Measurements from ENCODE around the gene KLC4. TPM values are rescaled to one million over a fixed set of nuclear protein-coding genes. Genes with fewer than 3 reads are reported as not detected.

KLC4 gene
- total RNA-seq, 1 experiment from 2014 or later, result 58.8 TPM

DNA sequence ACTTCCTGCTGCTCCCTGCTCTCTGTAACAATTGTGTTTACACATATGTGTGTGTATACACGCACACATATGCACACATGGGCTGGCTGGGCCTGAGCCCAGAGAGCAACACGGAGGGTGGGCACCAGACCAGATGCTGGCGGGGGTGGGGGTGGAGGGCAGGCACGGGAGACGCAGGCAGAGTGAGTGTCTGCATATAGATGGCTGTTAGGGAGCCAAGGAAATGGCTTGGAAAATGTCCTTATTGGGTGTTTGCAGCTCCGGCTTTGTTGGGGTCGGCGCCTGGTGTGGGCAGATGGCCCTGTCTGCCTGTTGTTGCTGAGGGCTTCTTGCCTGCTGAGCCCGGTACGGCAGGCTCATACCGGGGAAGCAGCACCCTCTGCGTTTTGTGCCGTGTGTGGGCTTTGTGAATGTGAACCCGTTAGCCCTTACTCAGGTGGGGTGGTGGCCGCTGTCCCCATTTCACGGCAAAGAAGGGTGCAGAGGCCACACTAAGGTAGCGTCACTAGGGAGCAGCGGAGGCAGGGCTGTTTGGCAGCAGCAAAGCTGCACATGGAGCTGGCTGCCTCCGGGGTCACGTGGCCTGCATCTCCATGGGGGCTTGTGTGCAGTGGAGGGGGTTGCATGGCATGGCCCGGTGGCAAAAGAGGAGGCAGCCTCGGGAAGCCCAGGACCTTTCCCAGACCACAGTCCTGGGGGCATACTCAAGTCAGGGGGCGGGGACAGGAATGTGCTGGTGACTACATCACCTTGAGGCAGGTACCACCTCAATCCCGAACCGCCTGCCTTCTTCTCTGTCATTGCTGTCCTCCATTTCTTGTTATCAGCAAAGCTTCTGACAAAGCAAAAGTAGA lies 64.3 kb downstream of the KLC4 start:
- no peak for DNase-seq (ENCODE audit: low spot score)

DNA sequence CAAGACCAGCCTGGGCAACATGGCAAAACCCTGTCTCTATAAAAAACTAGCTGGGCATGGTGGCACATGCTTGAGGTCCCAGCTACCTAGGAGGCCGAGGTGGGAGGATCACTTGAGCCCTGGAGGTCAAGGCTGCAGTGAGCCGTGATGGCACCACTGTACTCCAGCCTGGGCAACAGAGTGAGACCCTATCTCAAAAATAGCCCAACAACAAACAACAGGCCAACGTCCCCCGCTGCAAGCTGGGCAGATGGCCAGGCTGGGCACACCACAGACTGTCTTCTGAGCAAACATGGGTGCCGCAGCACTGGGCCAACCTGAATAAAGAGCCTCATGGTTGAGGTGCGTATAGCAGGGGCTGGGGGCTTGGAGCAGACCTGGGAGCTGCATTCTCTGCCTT lies 65.0 kb downstream of the KLC4 start:
- no peak for DNase-seq (ENCODE audit: low spot score)

Other genes with a start within 250 kb of the KLC4 start
- gene RPL7L1, start 180.0 kb upstream of the KLC4 start, total RNA-seq (2014; rRNA removed; shearing (Covaris generic)), result 63.6 and 67.1 TPM in 2 replicates
- gene PTCRA, start 143.6 kb upstream of the KLC4 start, total RNA-seq (2014; rRNA removed; shearing (Covaris generic)), result not detected in 2 replicates
- 50.2 and 54.5 TPM in 2 replicates for gene CNPY3, start 130.2 kb upstream of the KLC4 start, total RNA-seq (2014; rRNA removed; shearing (Covaris generic))
- gene GNMT, start 98.9 kb upstream of the KLC4 start, total RNA-seq (2014; rRNA removed; shearing (Covaris generic)), result not detected in 2 replicates
- gene PEX6, start 80.5 kb upstream of the KLC4 start, total RNA-seq (2014; rRNA removed; shearing (Covaris generic)), result 40.9 and 50.5 TPM in 2 replicates
- gene PPP2R5D, start 75.1 kb upstream of the KLC4 start, total RNA-seq (2014; rRNA removed; shearing (Covaris generic)), result 48.1 and 53.4 TPM in 2 replicates
- 91.0 and 91.3 TPM in 2 replicates for gene MEA1, start 45.7 kb upstream of the KLC4 start, total RNA-seq (2014; rRNA removed; shearing (Covaris generic))
- gene KLHDC3, start 45.4 kb upstream of the KLC4 start, total RNA-seq (2014; rRNA removed; shearing (Covaris generic)), result 120 and 126 TPM in 2 replicates
- 76.7 and 82.0 TPM in 2 replicates for gene RRP36, start 38.0 kb upstream of the KLC4 start, total RNA-seq (2014; rRNA removed; shearing (Covaris generic))
- 20.9 and 21.1 TPM in 2 replicates for gene CUL7, start 5.8 kb upstream of the KLC4 start, total RNA-seq (2014; rRNA removed; shearing (Covaris generic))
- gene MRPL2, start 197 bp upstream of the KLC4 start, total RNA-seq (2014; rRNA removed; shearing (Covaris generic)), result 54.4 and 79.1 TPM in 2 replicates
- gene PTK7, start 16.7 kb downstream of the KLC4 start, total RNA-seq (2014; rRNA removed; shearing (Covaris generic)), result 48.0 and 56.3 TPM in 2 replicates
- 49.2 and 57.4 TPM in 2 replicates for gene SRF, start 111.6 kb downstream of the KLC4 start, total RNA-seq (2014; rRNA removed; shearing (Covaris generic))
- 13.5 and 17.2 TPM in 2 replicates for gene CUL9, start 122.6 kb downstream of the KLC4 start, total RNA-seq (2014; rRNA removed; shearing (Covaris generic))
- gene DNPH1, start 169.8 kb downstream of the KLC4 start, total RNA-seq (2014; rRNA removed; shearing (Covaris generic)), result 125 and 130 TPM in 2 replicates
- gene TTBK1, start 183.8 kb downstream of the KLC4 start, total RNA-seq (2014; rRNA removed; shearing (Covaris generic)), result 0.73 and 0.79 TPM in 2 replicates
- not detected in 2 replicates for gene SLC22A7, start 238.6 kb downstream of the KLC4 start, total RNA-seq (2014; rRNA removed; shearing (Covaris generic))
- not detected in 2 replicates for gene CRIP3, start 249.2 kb downstream of the KLC4 start, total RNA-seq (2014; rRNA removed; shearing (Covaris generic))

All from HT-29 (cell line).